Small intestine (tissue), 7 donors: ENCODE results near the gene EIF4ENIF1. TPM values are rescaled to one million over a fixed set of nuclear protein-coding genes. Genes with fewer than 3 reads are reported as not detected.

Source experiments
- DNase-seq, 2 donors: peaks; one replicate each; pipeline versions ENCODE4 v3.0.0 to v3.0.0-alpha.2; 2013
- FAIRE-seq: peaks from 2 replicates; lab custom pipeline; 2012; peaks lifted over from hg19 to GRCh38; lab: Jason Lieb, UNC
- H3K27ac ChIP-seq, 3 donors: one replicate each; pipeline ENCODE4 v1.5.1; 2013; ENCODE audit warnings: low read length in 2 of 3, mild to moderate bottlenecking in 2 of 3, control low read depth in 1 of 3, inconsistent platforms in 1 of 3, low read depth in 1 of 3, moderate library complexity in 1 of 3
- H3K27me3 ChIP-seq, 3 donors: one replicate each; pipeline ENCODE4 v1.6.1; 2013; ENCODE audit warnings: low read length in 3 of 3, inconsistent platforms in 1 of 3; ENCODE audit not compliant: control insufficient read depth in 3 of 3, insufficient read depth in 3 of 3
- H3K36me3 ChIP-seq, 3 donors: one replicate each; pipeline ENCODE4 v1.6.1; 2013; ENCODE audit warnings: low read length in 3 of 3, inconsistent platforms in 1 of 3, low read depth in 1 of 3, mild to moderate bottlenecking in 1 of 3, moderate library complexity in 1 of 3; ENCODE audit not compliant: control insufficient read depth in 3 of 3, insufficient read depth in 2 of 3
- H3K4me1 ChIP-seq, 3 donors: one replicate each; pipeline ENCODE4 v1.6.1; 2013; ENCODE audit warnings: low read length in 2 of 3, inconsistent platforms in 1 of 3, low read depth in 1 of 3, mild to moderate bottlenecking in 1 of 3, moderate library complexity in 1 of 3; ENCODE audit not compliant: control insufficient read depth in 3 of 3, insufficient read depth in 2 of 3
- H3K4me3 ChIP-seq, 3 donors: one replicate each; pipeline ENCODE4 v1.5.1; 2013; ENCODE audit warnings: low read length in 3 of 3, control low read depth in 1 of 3, inconsistent platforms in 1 of 3, low read depth in 1 of 3, mild to moderate bottlenecking in 1 of 3, moderate library complexity in 1 of 3
- H3K9me3 ChIP-seq, 2 donors: one replicate each; pipeline ENCODE4 v1.6.1; 2013; ENCODE audit warnings: low read depth in 1 of 2, low read length in 1 of 2; ENCODE audit not compliant: control insufficient read depth in 2 of 2, insufficient read depth in 1 of 2
- WGBS, 3 donors: extraction: QIAGEN DNeasy Blood & Tissue Kit; methylation state at CpG; one replicate each; pipeline ENCODE4 v1.1.7; 2013; 5-methylcytosine and 5-hydroxymethylcytosine counted together
- polyA plus RNA-seq, 4 donors: library from polyadenylated mRNA; stranded (reverse) in 3 of 4; unstranded in 1 of 4; fragments of 200-250 nt in 3 of 4; fragments of 120-200 nt in 1 of 4; gene quantifications; one replicate each; pipeline versions ENCODE4 v1.2.1 to v1.2.3, GENCODE V29; 2013
- donor health status: healthy with polysubstance abuse.
- donor health status: control.
- donor health status: control.
- donor health status: Bipolar disorder and iron deficiency.
- donor health status: healthy.

The EIF4ENIF1 gene
- polyA plus RNA-seq, 4 donors: 8.1 to 24.9 (median 9.1) TPM

GRCh38 chr22:31446767-31447166 is 42.9 kb downstream of the EIF4ENIF1 start:
- 89 to 94% (median 92%) methylated on average over 2 of the region's 2 CpGs for WGBS, 3 donors
- Histone ChIP-seq H3K4me3 (no peak overlapping the region), H3K36me3 (peaks cover 5 to 43% (median 15%) of the 10 kb centered on the region in 3 donors), H3K9me3 (no peaks in the 10 kb centered on the region), H3K27me3 (no peaks in the 10 kb centered on the region), H3K27ac (no peak overlapping the region), H3K4me1 (no peaks in the 10 kb centered on the region)
- FAIRE-seq: no peak
- no peak for DNase-seq

- no peaks in the 10 kb centered on the region for H3K27me3 ChIP-seq
- no peak overlapping the region for H3K27ac ChIP-seq
- H3K36me3 ChIP-seq: peaks cover 5 to 48% (median 17%) of the 10 kb centered on the region in 3 donors
- no peaks in the 10 kb centered on the region for H3K4me1 ChIP-seq
- no peak overlapping the region for H3K4me3 ChIP-seq
- DNase-seq (no peak), FAIRE-seq (no peak)
- 85 to 89% (median 87%) methylated on average over 3 of the region's 3 CpGs for WGBS, 3 donors
- H3K9me3 ChIP-seq: no peaks in the 10 kb centered on the region
Measured at GRCh38 chr22:31446208-31446607, 43.4 kb downstream of the EIF4ENIF1 start.

GRCh38 chr22:31445642-31446041 is 44.0 kb downstream of the EIF4ENIF1 start:
- H3K27me3 ChIP-seq: no peaks in the 10 kb centered on the region
- no peak for DNase-seq
- 87 to 92% (median 89%) methylated on average over 3 of the region's 3 CpGs for WGBS, 3 donors
- no peaks in the 10 kb centered on the region for H3K9me3 ChIP-seq
- peaks cover 6 to 50% (median 20%) of the 10 kb centered on the region in 3 donors for H3K36me3 ChIP-seq
- no peak overlapping the region for H3K27ac ChIP-seq
- no peaks in the 10 kb centered on the region for H3K4me1 ChIP-seq
- H3K4me3 ChIP-seq: no peak overlapping the region
- FAIRE-seq: no peak

GRCh38 chr22:31443516-31443915 is 46.1 kb downstream of the EIF4ENIF1 start:
- WGBS, 3 donors: 84 to 90% (median 88%) methylated on average over 6 to 7 of the region's 7 CpGs
- Histone ChIP-seq H3K4me3 (no peak overlapping the region), H3K27me3 (no peaks in the 10 kb centered on the region), H3K9me3 (no peaks in the 10 kb centered on the region), H3K36me3 (peaks cover 20 to 65% (median 21%) of the 10 kb centered on the region in 3 donors), H3K27ac (no peak overlapping the region), H3K4me1 (no peaks in the 10 kb centered on the region)
- DNase-seq (no peak), FAIRE-seq (no peak)

GRCh38 chr22:31442768-31443489 is 46.7 kb downstream of the EIF4ENIF1 start:
- H3K27ac ChIP-seq: no peak overlapping the region
- no peak for DNase-seq
- 92 to 95% (median 94%) methylated on average over 5 of the region's 5 CpGs for WGBS, 3 donors
- H3K9me3 ChIP-seq: no peaks in the 10 kb centered on the region
- no peaks in the 10 kb centered on the region for H3K27me3 ChIP-seq
- no peak for FAIRE-seq
- H3K36me3 ChIP-seq: peaks cover 21 to 59% (median 22%) of the 10 kb centered on the region in 3 donors
- no peaks in the 10 kb centered on the region for H3K4me1 ChIP-seq
- no peak overlapping the region for H3K4me3 ChIP-seq

GRCh38 chr22:31441652-31442051 is 48.0 kb downstream of the EIF4ENIF1 start:
- Histone ChIP-seq H3K9me3 (no peaks in the 10 kb centered on the region), H3K36me3 (peaks cover 29 to 57% (median 33%) of the 10 kb centered on the region in 3 donors), H3K27me3 (no peaks in the 10 kb centered on the region), H3K4me3 (no peak overlapping the region), H3K4me1 (no peaks in the 10 kb centered on the region), H3K27ac (no peak overlapping the region)
- 95 to 98% (median 98%) methylated on average over 5 of the region's 5 CpGs for WGBS, 3 donors
- DNase-seq (no peak), FAIRE-seq (no peak)

GRCh38 chr22:31440681-31441080 is 49.0 kb downstream of the EIF4ENIF1 start:
- FAIRE-seq (no peak), DNase-seq (no peak)
- H3K9me3 ChIP-seq: no peaks in the 10 kb centered on the region
- no peaks in the 10 kb centered on the region for H3K4me1 ChIP-seq
- H3K4me3 ChIP-seq: no peak overlapping the region
- WGBS, 3 donors: 89 to 94% (median 91%) methylated on average over 7 of the region's 7 CpGs
- no peaks in the 10 kb centered on the region for H3K27me3 ChIP-seq
- no peak overlapping the region for H3K27ac ChIP-seq
- H3K36me3 ChIP-seq: peaks cover 29 to 58% (median 38%) of the 10 kb centered on the region in 3 donors

GRCh38 chr22:31439808-31440207 is 49.8 kb downstream of the EIF4ENIF1 start:
- H3K27me3 ChIP-seq: no peaks in the 10 kb centered on the region
- no peak for FAIRE-seq
- H3K9me3 ChIP-seq: no peaks in the 10 kb centered on the region
- peaks cover 34 to 63% (median 42%) of the 10 kb centered on the region in 3 donors for H3K36me3 ChIP-seq
- WGBS, 3 donors: 72 to 79% (median 73%) methylated on average over 8 of the region's 8 CpGs
- no peak for DNase-seq
- H3K4me3 ChIP-seq: no peak overlapping the region
- H3K27ac ChIP-seq: no peak overlapping the region
- no peaks in the 10 kb centered on the region for H3K4me1 ChIP-seq
